A673 (cell line): ENCODE results near the gene FNDC3B. TPM values are rescaled to one million over a fixed set of nuclear protein-coding genes. Genes with fewer than 3 reads are reported as not detected.

Source experiments
- BruUV-seq: library from RNA; stranded (reverse); fragments of 400-500 nt; replicated peaks from 2 replicates; lab custom pipeline; 2021; lab: Mats Ljungman, UMichigan
- CTCF ChIA-PET: fragments of 300-600 bp; sonication (Branson Sonifier 250); formaldehyde crosslinking; loops from one replicate; lab custom pipeline; 2022; ENCODE audit warnings: antibody characterized with exemption; lab: Charles Lee
- POLR2A ChIA-PET: fragments of 300-600 bp; sonication (Branson Sonifier 250); formaldehyde crosslinking; loops from one replicate; lab custom pipeline; 2022; ENCODE audit warnings: antibody characterized with exemption; ENCODE audit not compliant: low non-redundant PET; lab: Charles Lee
- DNase-seq: peaks from one replicate; pipeline ENCODE4 v3.0.0-alpha.2; 2015; ENCODE audit warnings: low spot score
- H3K27ac ChIP-seq: fragments of 200-600 bp; sonication (generic); 2 replicates; pipeline ENCODE4 v1.5.1; 2016; ENCODE audit warnings: mixed run types, low read depth, mild to moderate bottlenecking, mixed read lengths, antibody characterized with exemption, low read length; ENCODE audit not compliant: poor library complexity, severe bottlenecking
- H3K27me3 ChIP-seq: fragments of 200-600 bp; sonication (generic); replicated peaks from 2 replicates; pipeline ENCODE4 v1.6.1; 2017; ENCODE audit warnings: mixed run types, low read depth, mild to moderate bottlenecking, mixed read lengths, antibody characterized with exemption, low read length; ENCODE audit not compliant: insufficient read depth, poor library complexity
- H3K36me3 ChIP-seq: fragments of 200-600 bp; sonication (generic); 2 replicates; pipeline ENCODE4 v1.6.1; 2016; ENCODE audit warnings: mixed run types, mild to moderate bottlenecking, mixed read lengths, antibody characterized with exemption, low read length; ENCODE audit not compliant: insufficient read depth, poor library complexity, severe bottlenecking
- H3K4me1 ChIP-seq: fragments of 200-600 bp; sonication (generic); 2 replicates; pipeline ENCODE4 v1.6.1; 2017; ENCODE audit warnings: mixed run types, mild to moderate bottlenecking, mixed read lengths, antibody characterized with exemption, low read length; ENCODE audit not compliant: insufficient read depth, poor library complexity, severe bottlenecking
- H3K4me3 ChIP-seq: fragments of 200-600 bp; sonication (generic); 2 replicates; pipeline ENCODE4 v1.5.1; 2016; ENCODE audit warnings: low read depth, mixed run types, mild to moderate bottlenecking, mixed read lengths, low read length; ENCODE audit not compliant: poor library complexity, severe bottlenecking
- H3K9me3 ChIP-seq: fragments of 200-600 bp; sonication (generic); 2 replicates; pipeline ENCODE4 v1.6.1; 2016; ENCODE audit warnings: mixed run types, low read depth, mild to moderate bottlenecking, mixed read lengths, antibody characterized with exemption, low read length; ENCODE audit not compliant: poor library complexity, severe bottlenecking
- EZH2 ChIP-seq: fragments of 200-600 bp; sonication (generic); IDR thresholded peaks from 2 replicates; pipeline ENCODE4 v1.6.1; 2017; ENCODE audit warnings: borderline replicate concordance, low read depth, mild to moderate bottlenecking, mixed read lengths, antibody characterized with exemption, low read length; ENCODE audit not compliant: poor library complexity, severe bottlenecking
- intact Hi-C: fragments of 100-400 bp; cut with micrococcal nuclease; formaldehyde crosslinking; loops from one replicate; pipeline ENCODE4 v1.10.0; 2022; ENCODE audit not compliant: unreplicated experiment
- total RNA-seq: library from RNA; stranded (reverse); gene quantifications from 2 replicates; pipeline ENCODE4 v1.2.3, GENCODE V29; 2021
- TF ChIP-seq, protein P1 (sequence below): fragments of 300-800, 200-600 bp; sonication (generic); conservative IDR thresholded peaks from 2 replicates; pipeline ENCODE4 v1.5.1; 2017; ENCODE audit warnings: low read depth, mild to moderate bottlenecking, antibody characterized with exemption, low read length, moderate library complexity, mixed read lengths

FNDC3B gene
- total RNA-seq, 1 experiment from 2014 or later: 50.8 TPM

- Histone ChIP-seq H3K9me3 (no peaks in the 10 kb centered on the region), H3K36me3 (no peaks in the 10 kb centered on the region), H3K4me3 (no peak overlapping the region), H3K27ac (no peak overlapping the region), H3K27me3 (no peaks in the 10 kb centered on the region), H3K4me1 (peaks cover 3% of the 10 kb centered on the region)
- ChIA-PET CTCF (no interaction called here), POLR2A (no interaction called here)
- intact Hi-C loops: no loop called here
- no peak for DNase-seq
- no TSS peak for BruUV-seq
- TF ChIP-seq, protein P1, sequence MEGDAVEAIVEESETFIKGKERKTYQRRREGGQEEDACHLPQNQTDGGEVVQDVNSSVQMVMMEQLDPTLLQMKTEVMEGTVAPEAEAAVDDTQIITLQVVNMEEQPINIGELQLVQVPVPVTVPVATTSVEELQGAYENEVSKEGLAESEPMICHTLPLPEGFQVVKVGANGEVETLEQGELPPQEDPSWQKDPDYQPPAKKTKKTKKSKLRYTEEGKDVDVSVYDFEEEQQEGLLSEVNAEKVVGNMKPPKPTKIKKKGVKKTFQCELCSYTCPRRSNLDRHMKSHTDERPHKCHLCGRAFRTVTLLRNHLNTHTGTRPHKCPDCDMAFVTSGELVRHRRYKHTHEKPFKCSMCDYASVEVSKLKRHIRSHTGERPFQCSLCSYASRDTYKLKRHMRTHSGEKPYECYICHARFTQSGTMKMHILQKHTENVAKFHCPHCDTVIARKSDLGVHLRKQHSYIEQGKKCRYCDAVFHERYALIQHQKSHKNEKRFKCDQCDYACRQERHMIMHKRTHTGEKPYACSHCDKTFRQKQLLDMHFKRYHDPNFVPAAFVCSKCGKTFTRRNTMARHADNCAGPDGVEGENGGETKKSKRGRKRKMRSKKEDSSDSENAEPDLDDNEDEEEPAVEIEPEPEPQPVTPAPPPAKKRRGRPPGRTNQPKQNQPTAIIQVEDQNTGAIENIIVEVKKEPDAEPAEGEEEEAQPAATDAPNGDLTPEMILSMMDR: no peak
- no peak for TF ChIP-seq EZH2
These were observed 146.5 kb downstream of the FNDC3B start for GRCh38 chr3:172185907-172186306.

GRCh38 chr3:172186607-172187006, 147.2 kb downstream of the FNDC3B start:
- no peak overlapping the region for H3K4me3 ChIP-seq
- H3K36me3 ChIP-seq: no peaks in the 10 kb centered on the region
- no peak for DNase-seq
- no peaks in the 10 kb centered on the region for H3K9me3 ChIP-seq
- CTCF ChIA-PET: no interaction called here
- no peak for TF ChIP-seq EZH2
- TF ChIP-seq, protein P1: no peak
- no peaks in the 10 kb centered on the region for H3K27me3 ChIP-seq
- POLR2A ChIA-PET: no interaction called here
- intact Hi-C loops: no loop called here
- H3K4me1 ChIP-seq: peaks cover 3% of the 10 kb centered on the region
- no TSS peak for BruUV-seq
- H3K27ac ChIP-seq: no peak overlapping the region

DNA sequence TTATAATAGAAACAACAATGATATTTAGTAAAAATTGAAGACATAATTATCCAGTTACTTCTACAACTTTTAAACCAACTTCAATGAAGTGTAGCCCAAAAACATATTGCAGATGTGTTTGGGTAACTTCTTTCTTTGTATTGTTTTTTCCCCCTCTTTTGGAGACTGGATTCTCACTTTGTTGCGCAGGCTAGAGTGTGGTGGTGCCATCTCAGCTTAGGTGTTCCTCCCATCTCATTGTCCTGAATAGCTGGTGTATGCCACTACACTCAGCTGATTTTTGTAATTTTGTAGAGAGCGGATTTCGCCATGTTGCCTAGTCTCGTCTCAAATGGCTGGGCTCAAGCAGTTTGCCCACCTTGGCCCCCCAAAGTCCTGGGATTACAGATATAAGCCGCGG, 148.1 kb downstream of the FNDC3B start:
- CTCF ChIA-PET: no interaction called here
- H3K4me1 ChIP-seq: peaks cover 3% of the 10 kb centered on the region
- H3K27me3 ChIP-seq: no peaks in the 10 kb centered on the region
- POLR2A ChIA-PET: no interaction called here
- H3K27ac ChIP-seq: no peak overlapping the region
- no peaks in the 10 kb centered on the region for H3K9me3 ChIP-seq
- H3K36me3 ChIP-seq: no peaks in the 10 kb centered on the region
- no TSS peak for BruUV-seq
- no peak overlapping the region for H3K4me3 ChIP-seq
- TF ChIP-seq, protein P1: no peak
- no peak for TF ChIP-seq EZH2
- intact Hi-C loops: no loop called here
- DNase-seq: no peak
